Keratinocyte (primary cell): Measurements from ENCODE around the gene CNIH2. TPM values are rescaled to one million over a fixed set of nuclear protein-coding genes. Genes with fewer than 3 reads are reported as not detected.

Experiments used
- DNase-seq: peaks from one replicate; pipeline ENCODE4 v3.0.0-alpha.2; 2011; ENCODE audit warnings: low read depth, missing footprints, low spot score
- FAIRE-seq: peaks from 2 replicates; lab custom pipeline; 2011; peaks lifted over from hg19 to GRCh38; lab: Jason Lieb, UNC
- H2AFZ ChIP-seq: 2 replicates; pipeline ENCODE4 v1.6.0; 2012; ENCODE audit warnings: low read length, control low read depth, inconsistent platforms; ENCODE audit not compliant: control insufficient read depth
- H3K27ac ChIP-seq: 2 replicates; pipeline ENCODE4 v1.5.1; 2011; ENCODE audit warnings: low read length; ENCODE audit not compliant: control insufficient read depth, insufficient read depth
- H3K27me3 ChIP-seq: 3 replicates; pipeline ENCODE4 v1.6.0; 2011; ENCODE audit warnings: low read length; ENCODE audit not compliant: control insufficient read depth, insufficient read depth; ENCODE audit errors: extremely low read depth
- H3K36me3 ChIP-seq, 2 experiments: 2 replicates in 1 of 2; 3 replicates in 1 of 2; pipeline ENCODE4 v1.5.1; 2011; ENCODE audit warnings: low read length in 2 of 2, mild to moderate bottlenecking in 1 of 2; ENCODE audit not compliant: control insufficient read depth in 2 of 2, insufficient read depth in 2 of 2; ENCODE audit errors: extremely low read depth in 1 of 2
- H3K4me1 ChIP-seq: 3 replicates; pipeline ENCODE4 v1.5.1; 2011; ENCODE audit warnings: low read length; ENCODE audit not compliant: control insufficient read depth, insufficient read depth; ENCODE audit errors: extremely low read depth
- H3K4me2 ChIP-seq: 3 replicates; pipeline ENCODE4 v1.6.0; 2011; ENCODE audit warnings: low read depth, low read length; ENCODE audit not compliant: control insufficient read depth, insufficient read depth; ENCODE audit errors: extremely low read depth
- H3K4me3 ChIP-seq, 3 experiments: fragments of 200-600 bp in 1 of 3; sonication (generic) in 1 of 3; 2 replicates in 2 of 3; 3 replicates in 1 of 3; pipeline ENCODE4 v1.5.1; 2011 to 2016; ENCODE audit warnings: low read length in 3 of 3, mild to moderate bottlenecking in 3 of 3, control low read depth in 2 of 3, inconsistent platforms in 1 of 3, low read depth in 1 of 3, mixed read lengths in 1 of 3, mixed run types in 1 of 3, moderate library complexity in 1 of 3; ENCODE audit not compliant: control insufficient read depth in 2 of 3, insufficient read depth in 2 of 3; ENCODE audit errors: extremely low read depth in 1 of 3
- H3K79me2 ChIP-seq: 2 replicates; pipeline ENCODE4 v1.6.0; 2012; ENCODE audit warnings: low read length; ENCODE audit not compliant: control insufficient read depth, insufficient read depth
- H3K9ac ChIP-seq: 3 replicates; pipeline ENCODE4 v1.6.0; 2011; ENCODE audit warnings: low read length; ENCODE audit not compliant: control insufficient read depth, insufficient read depth; ENCODE audit errors: extremely low read depth
- H3K9me1 ChIP-seq: 3 replicates; pipeline ENCODE4 v1.6.0; 2011; ENCODE audit warnings: low read length; ENCODE audit not compliant: control insufficient read depth, insufficient read depth; ENCODE audit errors: extremely low read depth
- H3K9me3 ChIP-seq: 2 replicates; pipeline ENCODE4 v1.5.1; 2012; ENCODE audit warnings: low read depth, low read length; ENCODE audit not compliant: control insufficient read depth
- H4K20me1 ChIP-seq: 3 replicates; pipeline ENCODE4 v1.6.0; 2011; ENCODE audit warnings: low read length; ENCODE audit not compliant: control insufficient read depth, insufficient read depth; ENCODE audit errors: extremely low read depth
- EZH2 ChIP-seq: IDR thresholded peaks from one replicate; pipeline ENCODE4 v1.6.1; 2012; ENCODE audit warnings: inconsistent platforms, mild to moderate bottlenecking, low read length, moderate library complexity
- dilution Hi-C: fragments of 300-500 bp; cut with MboI; formaldehyde crosslinking; loops from one replicate; pipeline ENCODE4 v1.7.0; 2020; ENCODE audit warnings: low sequenced_read_pairs; ENCODE audit not compliant: extremely low pct_ligation_motif_present
- polyA plus RNA-seq, 5 experiments: library from polyadenylated mRNA; depleted of rRNA in 3 of 5; stranded (reverse) in 3 of 5; stranded (forward) in 1 of 5; unstranded in 1 of 5; fragments of >200 nt; gene quantifications; 1 replicate in 1 of 5; 2 replicates in 3 of 5; 3 replicates in 1 of 5; pipeline versions ENCODE4 v1.2.1 to v1.2.3, GENCODE V29; 2011 to 2012; ENCODE audit warnings: missing spikeins in 2 of 5, low read depth in 1 of 5, low replicate concordance in 1 of 5
- TF ChIP-seq, protein P1 (sequence below), 3 experiments: IDR thresholded peaks in 1 of 3; conservative IDR thresholded peaks in 1 of 3; optimal IDR thresholded peaks in 1 of 3; 2 replicates in 2 of 3; 3 replicates in 1 of 3; pipeline versions ENCODE3 to v1.5.1; 2011; ENCODE audit warnings: low read length in 3 of 3, mild to moderate bottlenecking in 3 of 3, moderate library complexity in 2 of 3, control low read depth in 1 of 3, inconsistent platforms in 1 of 3; ENCODE audit not compliant: insufficient read depth in 2 of 3; ENCODE audit errors: extremely low read depth in 1 of 3

Gene CNIH2
- polyA plus RNA-seq, 1 donor (not counting 4 experiments of a cell fraction or from before 2014, with no cell fraction given) = 0.17 TPM

DNA sequence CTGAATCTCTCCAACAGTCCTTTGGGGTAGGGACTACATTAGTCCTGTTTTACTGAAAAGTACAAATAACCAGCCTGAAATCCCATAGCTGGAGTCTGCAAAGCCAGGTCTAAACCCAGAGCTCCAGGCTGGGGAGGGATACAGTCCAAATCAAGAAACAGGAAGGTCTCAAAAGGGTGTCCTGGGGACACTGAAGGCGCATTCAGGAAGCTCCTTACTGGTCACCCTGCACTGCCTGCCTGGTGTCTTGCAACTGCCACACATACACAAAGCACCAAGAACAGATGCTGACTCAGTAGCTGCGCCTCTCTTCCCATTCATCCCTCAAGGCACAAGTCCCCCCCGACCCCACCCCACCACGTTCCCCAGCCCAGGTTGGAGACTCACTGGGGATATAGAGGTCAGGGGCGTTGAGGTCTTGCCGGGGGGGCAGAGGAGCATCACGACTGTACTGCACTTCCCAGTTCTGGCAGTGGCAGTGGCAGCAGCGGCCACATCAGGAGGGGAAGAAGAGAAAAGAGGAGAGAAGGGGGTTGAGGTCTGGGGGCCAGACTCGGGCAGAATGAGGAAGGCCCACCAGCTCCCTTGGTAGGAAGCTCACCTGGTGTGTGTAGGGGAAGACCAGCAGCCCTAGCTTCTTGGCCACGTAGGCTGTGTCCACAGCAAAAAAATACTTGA is 9.4 kb downstream of the CNIH2 start:
- Histone ChIP-seq H3K27ac (no peak overlapping the region), H3K36me3 (peaks cover 9 to 14% of the 10 kb centered on the region in 2 experiments)
- FAIRE-seq = no peak

DNA sequence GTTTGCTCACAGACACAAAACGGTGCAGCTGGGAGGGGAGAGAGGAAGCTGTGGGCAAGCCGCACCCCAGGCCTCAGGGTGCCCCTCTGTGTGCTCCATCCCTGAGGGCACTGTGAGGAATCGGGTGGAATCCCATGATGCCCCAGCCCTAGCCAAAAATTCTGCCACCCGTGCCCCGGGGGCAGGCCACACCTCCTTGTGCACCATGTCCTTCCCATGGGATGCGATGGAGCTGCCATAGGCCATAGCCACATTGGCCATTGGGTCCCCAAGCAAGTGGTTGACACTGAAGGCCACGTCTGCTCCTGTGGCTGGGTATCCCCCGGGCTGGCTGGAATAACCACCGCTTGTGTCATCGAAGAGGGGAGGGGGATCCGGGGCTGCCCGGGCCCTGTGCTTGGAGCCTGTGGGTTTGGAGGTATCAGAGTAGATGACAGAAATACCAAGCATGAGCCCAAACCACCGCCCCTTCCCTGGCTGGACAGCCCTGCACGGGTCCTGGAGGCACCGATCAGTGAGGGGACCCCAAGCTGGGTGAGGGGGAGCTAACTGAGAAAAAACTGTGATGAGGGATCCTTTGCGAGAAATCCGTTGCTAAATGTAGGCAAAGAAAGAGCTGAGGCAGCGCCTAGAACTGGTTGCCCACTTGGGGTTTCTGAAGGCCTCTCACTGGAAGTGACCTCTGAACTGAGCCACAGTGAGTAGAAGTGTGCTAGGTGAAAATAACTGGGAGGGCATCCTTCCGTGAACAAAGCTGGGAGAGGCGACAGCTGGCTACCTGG is 10.1 kb downstream of the CNIH2 start:
- peak overlapping the region; percentile 96 for H3K9ac ChIP-seq
- FAIRE-seq (no peak), DNase-seq (no peak)
- peak overlapping the region; percentile 70 for H2AFZ ChIP-seq
- peak overlapping the region; percentile 76 to 91 (median 85) for H3K4me3 ChIP-seq
- no peak for TF ChIP-seq EZH2
- TF ChIP-seq, protein P1, sequence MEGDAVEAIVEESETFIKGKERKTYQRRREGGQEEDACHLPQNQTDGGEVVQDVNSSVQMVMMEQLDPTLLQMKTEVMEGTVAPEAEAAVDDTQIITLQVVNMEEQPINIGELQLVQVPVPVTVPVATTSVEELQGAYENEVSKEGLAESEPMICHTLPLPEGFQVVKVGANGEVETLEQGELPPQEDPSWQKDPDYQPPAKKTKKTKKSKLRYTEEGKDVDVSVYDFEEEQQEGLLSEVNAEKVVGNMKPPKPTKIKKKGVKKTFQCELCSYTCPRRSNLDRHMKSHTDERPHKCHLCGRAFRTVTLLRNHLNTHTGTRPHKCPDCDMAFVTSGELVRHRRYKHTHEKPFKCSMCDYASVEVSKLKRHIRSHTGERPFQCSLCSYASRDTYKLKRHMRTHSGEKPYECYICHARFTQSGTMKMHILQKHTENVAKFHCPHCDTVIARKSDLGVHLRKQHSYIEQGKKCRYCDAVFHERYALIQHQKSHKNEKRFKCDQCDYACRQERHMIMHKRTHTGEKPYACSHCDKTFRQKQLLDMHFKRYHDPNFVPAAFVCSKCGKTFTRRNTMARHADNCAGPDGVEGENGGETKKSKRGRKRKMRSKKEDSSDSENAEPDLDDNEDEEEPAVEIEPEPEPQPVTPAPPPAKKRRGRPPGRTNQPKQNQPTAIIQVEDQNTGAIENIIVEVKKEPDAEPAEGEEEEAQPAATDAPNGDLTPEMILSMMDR (optimal IDR thresholded peaks at IDR 0.05 in 1 of 3, IDR thresholded peaks at IDR 0.05 in 1 of 3, conservative IDR thresholded peaks at IDR 0.05 in 1 of 3; ENCODE audit: extremely low read depth in 1 of 3, insufficient read depth in 2 of 3, low read length in 3 of 3) = no peak
- peaks cover 20% of the 10 kb centered on the region for H3K27me3 ChIP-seq
- H3K36me3 ChIP-seq = peaks cover 9 to 11% of the 10 kb centered on the region in 2 experiments
- no peaks in the 10 kb centered on the region for H3K9me1 ChIP-seq
- dilution Hi-C loops = no loop called here
- peak overlapping the region; percentile 98 for H3K4me2 ChIP-seq
- peaks cover 16% of the 10 kb centered on the region for H3K4me1 ChIP-seq
- peaks cover 27% of the 10 kb centered on the region for H3K79me2 ChIP-seq
- peaks cover 3% of the 10 kb centered on the region for H4K20me1 ChIP-seq
- no peaks in the 10 kb centered on the region for H3K9me3 ChIP-seq
- peak overlapping the region; percentile 75 for H3K27ac ChIP-seq

More for the DNA sequence above, 9.4 kb downstream of the CNIH2 start:
- no peak overlapping the region for H2AFZ ChIP-seq
- TF ChIP-seq EZH2 = no peak
- TF ChIP-seq, protein P1 (optimal IDR thresholded peaks at IDR 0.05 in 1 of 3, IDR thresholded peaks at IDR 0.05 in 1 of 3, conservative IDR thresholded peaks at IDR 0.05 in 1 of 3; ENCODE audit: extremely low read depth in 1 of 3, insufficient read depth in 2 of 3, low read length in 3 of 3) = no peak
- peaks cover 16% of the 10 kb centered on the region for H3K4me1 ChIP-seq
- DNase-seq = no peak
- no peaks in the 10 kb centered on the region for H3K9me1 ChIP-seq
- peak overlapping the region in 2 of 3 experiments; percentile 76 to 91 for H3K4me3 ChIP-seq
- H3K9ac ChIP-seq = peak overlapping the region; percentile 96
- dilution Hi-C loops = no loop called here
- peaks cover 12% of the 10 kb centered on the region for H3K27me3 ChIP-seq
- peak overlapping the region; percentile 98 for H3K4me2 ChIP-seq
- no peaks in the 10 kb centered on the region for H3K9me3 ChIP-seq
- H4K20me1 ChIP-seq = peaks cover 6% of the 10 kb centered on the region
- H3K79me2 ChIP-seq = peaks cover 27% of the 10 kb centered on the region
